H9 (cell line): Measurements from ENCODE around the gene RANBP6. TPM values are rescaled to one million over a fixed set of nuclear protein-coding genes. Genes with fewer than 3 reads are reported as not detected.

ENCODE experiments used
- DNase-seq: peaks from one replicate; pipeline ENCODE4 v3.0.0-alpha.2; 2017
- H2AFZ ChIP-seq: one replicate; pipeline ENCODE4 v1.6.1; 2013; ENCODE audit warnings: mild to moderate bottlenecking, low read length, control low read depth, moderate library complexity
- H2AK5ac ChIP-seq: 2 replicates; pipeline ENCODE4 v1.6.1; 2013; ENCODE audit warnings: low read length, control low read depth, mixed read lengths; ENCODE audit not compliant: insufficient read length
- H2BK120ac ChIP-seq: one replicate; pipeline ENCODE4 v1.6.1; 2013; ENCODE audit warnings: low read depth, mild to moderate bottlenecking, low read length, control low read depth, inconsistent platforms; ENCODE audit not compliant: poor library complexity, severe bottlenecking
- H2BK12ac ChIP-seq: 2 replicates; pipeline ENCODE4 v1.6.1; 2013; ENCODE audit warnings: low read length, control low read depth, mixed read lengths, low read depth; ENCODE audit not compliant: insufficient read length
- H2BK15ac ChIP-seq: 2 replicates; pipeline ENCODE4 v1.6.1; 2013; ENCODE audit warnings: low read depth, low read length, control low read depth
- H2BK20ac ChIP-seq: one replicate; pipeline ENCODE4 v1.6.1; 2013; ENCODE audit warnings: low read depth, mild to moderate bottlenecking, low read length, control low read depth, inconsistent platforms; ENCODE audit not compliant: poor library complexity, severe bottlenecking
- H2BK5ac ChIP-seq: 2 replicates; pipeline ENCODE4 v1.6.1; 2013; ENCODE audit warnings: low read length, control low read depth, mixed read lengths; ENCODE audit not compliant: insufficient read length
- H3K14ac ChIP-seq: 2 replicates; pipeline ENCODE4 v1.6.1; 2013; ENCODE audit warnings: low read length, control low read depth; ENCODE audit not compliant: insufficient read depth
- H3K18ac ChIP-seq: 2 replicates; pipeline ENCODE4 v1.6.1; 2013; ENCODE audit warnings: low read depth, mild to moderate bottlenecking, mixed read lengths, low read length, control low read depth; ENCODE audit not compliant: insufficient read length
- H3K23ac ChIP-seq: 2 replicates; pipeline ENCODE4 v1.6.1; 2013; ENCODE audit warnings: low read length, control low read depth, mixed read lengths, low read depth; ENCODE audit not compliant: insufficient read length
- H3K23me2 ChIP-seq: 2 replicates; pipeline ENCODE4 v1.6.1; 2013; ENCODE audit warnings: low read depth, mild to moderate bottlenecking, mixed read lengths, low read length, control low read depth; ENCODE audit not compliant: insufficient read length, poor library complexity, severe bottlenecking
- H3K27ac ChIP-seq: 2 replicates; pipeline ENCODE4 v1.5.1; 2013; ENCODE audit warnings: low read length, control low read depth, mixed read lengths, low read depth; ENCODE audit not compliant: insufficient read length
- H3K27me3 ChIP-seq: 2 replicates; pipeline ENCODE4 v1.6.1; 2013; ENCODE audit warnings: low read length, control low read depth, inconsistent platforms; ENCODE audit not compliant: insufficient read depth
- H3K4ac ChIP-seq: 2 replicates; pipeline ENCODE4 v1.6.1; 2013; ENCODE audit warnings: low read depth, mild to moderate bottlenecking, control low read depth, inconsistent platforms, low read length, moderate library complexity
- H3K4me1 ChIP-seq: 2 replicates; pipeline ENCODE4 v1.6.1; 2013; ENCODE audit warnings: low read length, control low read depth, inconsistent platforms; ENCODE audit not compliant: insufficient read depth
- H3K4me2 ChIP-seq: 2 replicates; pipeline ENCODE4 v1.6.1; 2013; ENCODE audit warnings: low read length, control low read depth, mixed read lengths; ENCODE audit not compliant: insufficient read length, insufficient read depth
- H3K56ac ChIP-seq: 2 replicates; pipeline ENCODE4 v1.6.1; 2013; ENCODE audit warnings: low read depth, mild to moderate bottlenecking, mixed read lengths, low read length, control low read depth; ENCODE audit not compliant: insufficient read length
- H3K79me1 ChIP-seq: 2 replicates; pipeline ENCODE4 v1.6.1; 2013; ENCODE audit warnings: low read depth, mild to moderate bottlenecking, moderate library complexity, low read length, control low read depth, inconsistent platforms; ENCODE audit not compliant: insufficient read depth, poor library complexity, severe bottlenecking
- H3K79me2 ChIP-seq: 2 replicates; pipeline ENCODE4 v1.6.1; 2013; ENCODE audit warnings: low read length, control low read depth, inconsistent platforms; ENCODE audit not compliant: insufficient read depth
- H3K9ac ChIP-seq: 2 replicates; pipeline ENCODE4 v1.6.1; 2013; ENCODE audit warnings: low read length, control low read depth, mixed read lengths; ENCODE audit not compliant: insufficient read length; ENCODE audit errors: extremely low read depth
- H3K9me3 ChIP-seq: one replicate; pipeline ENCODE4 v1.6.1; 2013; ENCODE audit warnings: low read depth, low read length, inconsistent platforms; ENCODE audit not compliant: control insufficient read depth
- H3T11ph ChIP-seq: one replicate; pipeline ENCODE4 v1.6.1; 2013; ENCODE audit warnings: mild to moderate bottlenecking, low read length, control low read depth, inconsistent platforms
- H4K20me1 ChIP-seq: one replicate; pipeline ENCODE4 v1.6.1; 2013; ENCODE audit not compliant: control insufficient read depth, insufficient read length, insufficient read depth
- H4K5ac ChIP-seq: 2 replicates; pipeline ENCODE4 v1.6.1; 2013; ENCODE audit warnings: low read depth, mild to moderate bottlenecking, mixed read lengths, low read length, control low read depth; ENCODE audit not compliant: insufficient read length
- H4K8ac ChIP-seq: replicated peaks from 2 replicates; pipeline ENCODE4 v1.6.1; 2013; ENCODE audit warnings: low read length, control low read depth, mixed read lengths, low read depth; ENCODE audit not compliant: insufficient read length
- H4K91ac ChIP-seq: 2 replicates; pipeline ENCODE4 v1.6.1; 2013; ENCODE audit warnings: low read depth, mild to moderate bottlenecking, moderate library complexity, mixed read lengths, low read length, control low read depth; ENCODE audit not compliant: insufficient read length
- H3K27ac Mint-ChIP-seq, 3 experiments: 2 replicates in 2 of 3; 3 replicates in 1 of 3; pipeline ENCODE4 v1.8.0; 2020 to 2021; ENCODE audit warnings: mixed read lengths in 3 of 3, mild to moderate bottlenecking in 1 of 3, moderate library complexity in 1 of 3
- H3K27me3 Mint-ChIP-seq: 2 replicates; pipeline ENCODE4 v1.8.0; 2021; ENCODE audit warnings: low read depth, mild to moderate bottlenecking, moderate library complexity, mixed read lengths
- H3K36me3 Mint-ChIP-seq, 3 experiments: 2 replicates in 2 of 3; 3 replicates in 1 of 3; pipeline ENCODE4 v1.8.0; 2020 to 2021; ENCODE audit warnings: low read depth in 3 of 3, mixed read lengths in 3 of 3; ENCODE audit not compliant: insufficient read depth in 1 of 3
- H3K4me1 Mint-ChIP-seq, 2 experiments: 2 replicates each; pipeline ENCODE4 v1.8.0; 2020; ENCODE audit warnings: mixed read lengths in 2 of 2
- H3K4me3 Mint-ChIP-seq, 2 experiments: 2 replicates in 1 of 2; 3 replicates in 1 of 2; pipeline ENCODE4 v1.8.0; 2020 to 2021; ENCODE audit warnings: mild to moderate bottlenecking in 2 of 2, mixed read lengths in 2 of 2, moderate library complexity in 1 of 2
- H3K9me3 Mint-ChIP-seq, 2 experiments: 2 replicates in 1 of 2; 3 replicates in 1 of 2; pipeline ENCODE4 v1.8.0; 2020; ENCODE audit warnings: mild to moderate bottlenecking in 2 of 2, mixed read lengths in 2 of 2, moderate library complexity in 1 of 2
- CTCF ChIP-seq: fragments of 200-600 bp; sonication (generic); conservative IDR thresholded peaks from 3 replicates; pipeline ENCODE4 v1.8.0; 2021; ENCODE audit warnings: antibody characterized with exemption, mild to moderate bottlenecking
- WGBS: extraction: QIAGEN DNeasy Blood & Tissue Kit; methylation state at CpG from one replicate; pipeline ENCODE4 v1.1.7; 2013; ENCODE audit warnings: missing lambda C conversion rate, low lambda C conversion rate, mixed read lengths; ENCODE audit not compliant: insufficient read length; ENCODE audit errors: extremely low coverage; 5-methylcytosine and 5-hydroxymethylcytosine counted together
- total RNA-seq: library from RNA; stranded (reverse); gene quantifications from 2 replicates; pipeline ENCODE4 v1.2.1, GENCODE V29; 2021

RANBP6 gene
- total RNA-seq, 1 experiment from 2014 or later = 19.1 TPM

DNA sequence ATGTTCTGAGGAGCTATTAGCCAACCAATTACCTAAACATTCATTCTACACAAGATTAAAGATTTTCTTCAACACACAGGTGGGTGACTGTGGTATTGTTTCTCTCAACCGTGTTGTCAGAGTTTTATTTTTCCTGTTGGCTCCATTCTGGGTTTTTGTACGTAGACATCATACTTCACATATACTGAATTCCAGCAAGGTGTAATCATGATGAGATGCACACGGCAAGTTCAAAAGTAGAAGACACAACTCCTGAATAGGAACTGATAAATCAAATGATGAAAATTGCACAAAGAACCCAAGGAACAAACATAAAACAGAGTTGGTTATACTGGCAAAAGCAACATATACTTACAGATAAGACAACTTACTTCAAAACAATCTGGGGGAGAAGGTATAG lies 40.2 kb upstream of the RANBP6 start:
- H3K9me3 Mint-ChIP-seq = peaks cover 7 to 9% of the 10 kb centered on the region in 2 experiments; a peak in 4 of 5 replicates
- H2AFZ ChIP-seq = no peak overlapping the region
- no CpG with 5 or more reads among the region's 3 CpGs for WGBS

More for the DNA sequence above, 40.2 kb upstream of the RANBP6 start:
- no peaks in the 10 kb centered on the region for H3K79me1 ChIP-seq
- H3K23ac ChIP-seq = no peak overlapping the region
- H3K4me3 Mint-ChIP-seq = no peak overlapping the region
- H3K4ac ChIP-seq = no peak overlapping the region
- no peak for DNase-seq
- H3K18ac ChIP-seq = no peak overlapping the region
- H2BK12ac ChIP-seq = no peak overlapping the region
- no peak overlapping the region for H3K27ac Mint-ChIP-seq
- no peak overlapping the region for H3K9ac ChIP-seq
- no peak overlapping the region for H4K91ac ChIP-seq
- peaks cover 7 to 10% of the 10 kb centered on the region in 2 experiments for H3K4me1 Mint-ChIP-seq
- H3K4me1 ChIP-seq = peaks cover 2% of the 10 kb centered on the region; the same call in 1 of the 2 replicates
- no peaks in the 10 kb centered on the region for H3K9me3 ChIP-seq
- no peak overlapping the region for H4K8ac ChIP-seq
- H3K56ac ChIP-seq = no peak overlapping the region
- no peak overlapping the region for H3K27ac ChIP-seq
- H4K20me1 ChIP-seq = no peaks in the 10 kb centered on the region
- H3K27me3 Mint-ChIP-seq = peaks cover 5% of the 10 kb centered on the region
- no peak overlapping the region for H2BK5ac ChIP-seq
- H3K14ac ChIP-seq = no peak overlapping the region
- H3K23me2 ChIP-seq = no peaks in the 10 kb centered on the region
- no peak overlapping the region for H3T11ph ChIP-seq
- no peak overlapping the region for H2BK15ac ChIP-seq
- no peak overlapping the region for H2AK5ac ChIP-seq
- no peaks in the 10 kb centered on the region for H3K27me3 ChIP-seq
- no peak overlapping the region for H2BK120ac ChIP-seq
- H3K4me2 ChIP-seq = no peak overlapping the region
- no peaks in the 10 kb centered on the region for H3K79me2 ChIP-seq
- H3K36me3 Mint-ChIP-seq = no peaks in the 10 kb centered on the region; a peak in 1 of 7 replicates
- no peak overlapping the region for H4K5ac ChIP-seq
- TF ChIP-seq CTCF = no peak
- H2BK20ac ChIP-seq = no peak overlapping the region
